ENCODE results near the gene CBX2.

CBX2 gene

GRCh38 chr17:79814127-79814973 lies 36.4 kb downstream of the CBX2 start:
- no peak for DNase-seq

- DNase-seq = no peak
Measured at GRCh38 chr17:79814974-79815835, 37.3 kb downstream of the CBX2 start.

GRCh38 chr17:79815836-79816461 lies 38.0 kb downstream of the CBX2 start:
- no peak for DNase-seq

GRCh38 chr17:79818026-79818758 lies 40.2 kb downstream of the CBX2 start:
- peak; percentile 57 for DNase-seq

- DNase-seq = no peak
Measured at GRCh38 chr17:79819085-79819484, 41.1 kb downstream of the CBX2 start.

- DNase-seq = no peak
Measured at GRCh38 chr17:79819534-79820276, 41.8 kb downstream of the CBX2 start.

GRCh38 chr17:79820959-79821330 lies 43.0 kb downstream of the CBX2 start:
- DNase-seq = no peak

GRCh38 chr17:79821331-79822095 lies 43.6 kb downstream of the CBX2 start:
- no peak for DNase-seq

GRCh38 chr17:79822583-79823124 lies 44.7 kb downstream of the CBX2 start:
- DNase-seq = no peak

- DNase-seq = no peak
Measured at GRCh38 chr17:79824234-79824633, 46.3 kb downstream of the CBX2 start.

GRCh38 chr17:79824893-79825579 lies 47.1 kb downstream of the CBX2 start:
- no peak for DNase-seq

- DNase-seq = no peak
Measured at GRCh38 chr17:79825580-79825921, 47.6 kb downstream of the CBX2 start.

- no peak for DNase-seq
Measured at GRCh38 chr17:79826204-79826680, 48.3 kb downstream of the CBX2 start.

- no peak for DNase-seq
Measured at GRCh38 chr17:79826841-79827578, 49.1 kb downstream of the CBX2 start.

- no peak for DNase-seq
Measured at GRCh38 chr17:79829004-79829403, 51.1 kb downstream of the CBX2 start.

- DNase-seq = no peak
Measured at GRCh38 chr17:79829457-79829856, 51.5 kb downstream of the CBX2 start.

- DNase-seq = no peak
Measured at GRCh38 chr17:79830303-79830702, 52.4 kb downstream of the CBX2 start.

- DNase-seq = peak; percentile 69
Measured at GRCh38 chr17:79830763-79831264, 52.9 kb downstream of the CBX2 start.

Measured in SHP77 treated with DMSO at 0.1 percent for 48 hours (cell line).